HG02642 (cell line): ENCODE results near the gene STK35.
"Not testable (repeated sequence)": the region's sequence is repeated elsewhere in the genome, so short reads cannot be mapped to it uniquely, and the experiment has no call there.

Experiments
- ATAC-seq: cut with Tn5 transposase; IDR thresholded peaks from one replicate; pipeline ENCODE4 v1.9.1; 2021; ENCODE audit warnings: mild to moderate bottlenecking; ENCODE audit not compliant: unreplicated experiment, poor library complexity

STK35 gene

GRCh38 chr20:2178318-2179232 lies 76.9 kb downstream of the STK35 start:
- no peak for ATAC-seq

- ATAC-seq = no peak
These were observed 77.6 kb downstream of the STK35 start for GRCh38 chr20:2179233-2179580.

- no peak for ATAC-seq
These were observed 78.3 kb downstream of the STK35 start for GRCh38 chr20:2179949-2180348.

GRCh38 chr20:2183381-2183780 lies 81.8 kb downstream of the STK35 start:
- no peak for ATAC-seq

- not testable (repeated sequence) for ATAC-seq
These were observed 83.3 kb downstream of the STK35 start for GRCh38 chr20:2184933-2185332.

GRCh38 chr20:2195614-2196013 lies 94.0 kb downstream of the STK35 start:
- ATAC-seq = no peak

GRCh38 chr20:2197166-2197565 lies 95.5 kb downstream of the STK35 start:
- no peak for ATAC-seq
